ENCODE measurements around the gene DCAF11.

GRCh38 chr14:24081739-24082211 is 32.8 kb upstream of the DCAF11 start:
- TF ChIP-seq, protein P1, sequence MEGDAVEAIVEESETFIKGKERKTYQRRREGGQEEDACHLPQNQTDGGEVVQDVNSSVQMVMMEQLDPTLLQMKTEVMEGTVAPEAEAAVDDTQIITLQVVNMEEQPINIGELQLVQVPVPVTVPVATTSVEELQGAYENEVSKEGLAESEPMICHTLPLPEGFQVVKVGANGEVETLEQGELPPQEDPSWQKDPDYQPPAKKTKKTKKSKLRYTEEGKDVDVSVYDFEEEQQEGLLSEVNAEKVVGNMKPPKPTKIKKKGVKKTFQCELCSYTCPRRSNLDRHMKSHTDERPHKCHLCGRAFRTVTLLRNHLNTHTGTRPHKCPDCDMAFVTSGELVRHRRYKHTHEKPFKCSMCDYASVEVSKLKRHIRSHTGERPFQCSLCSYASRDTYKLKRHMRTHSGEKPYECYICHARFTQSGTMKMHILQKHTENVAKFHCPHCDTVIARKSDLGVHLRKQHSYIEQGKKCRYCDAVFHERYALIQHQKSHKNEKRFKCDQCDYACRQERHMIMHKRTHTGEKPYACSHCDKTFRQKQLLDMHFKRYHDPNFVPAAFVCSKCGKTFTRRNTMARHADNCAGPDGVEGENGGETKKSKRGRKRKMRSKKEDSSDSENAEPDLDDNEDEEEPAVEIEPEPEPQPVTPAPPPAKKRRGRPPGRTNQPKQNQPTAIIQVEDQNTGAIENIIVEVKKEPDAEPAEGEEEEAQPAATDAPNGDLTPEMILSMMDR (IDR thresholded peaks at IDR 0.05): no peak
- TF ChIP-seq EZH2 (IDR thresholded peaks at IDR 0.05): no peak
- no peak for TF ChIP-seq EZH2phosphoT487 (IDR thresholded peaks at IDR 0.05)

Measured in neural progenitor cell (in vitro differentiated cells).